Tibial artery (tissue), 4 donors: ENCODE measurements around the gene MKNK2.

Experiments
- DNase-seq, 2 donors: peaks; one replicate each; pipeline ENCODE4 v3.0.0-alpha.2; 2019
- H3K27ac ChIP-seq, 2 donors: fragments of 200-600 bp; sonication (generic) in 1 of 2; 1 replicate in 1 of 2; 2 replicates in 1 of 2; pipeline ENCODE4 v1.5.1; 2018 to 2019; ENCODE audit warnings: mild to moderate bottlenecking in 1 of 2
- H3K27me3 ChIP-seq, 2 donors: fragments of 200-600 bp; sonication (generic) in 1 of 2; one replicate each; pipeline versions ENCODE4 v1.5.1 to v1.6.0; 2016 to 2019
- H3K36me3 ChIP-seq, 3 donors: fragments of 200-600 bp; sonication (generic) in 2 of 3; one replicate each; pipeline ENCODE4 v1.5.1; 2016 to 2019; ENCODE audit warnings: mild to moderate bottlenecking in 2 of 3
- H3K4me1 ChIP-seq, 4 donors: fragments of 200-600 bp; sonication (generic) in 2 of 4; 1 replicate in 3 of 4; 2 replicates in 1 of 4; pipeline ENCODE4 v1.5.1; 2016 to 2019
- H3K4me3 ChIP-seq, 2 donors: fragments of 200-600 bp; sonication (generic) in 1 of 2; 1 replicate in 1 of 2; 2 replicates in 1 of 2; pipeline ENCODE4 v1.5.1; 2018 to 2019; ENCODE audit warnings: mild to moderate bottlenecking in 2 of 2
- H3K9me3 ChIP-seq, 3 donors: fragments of 200-600 bp; sonication (generic) in 1 of 3; one replicate each; pipeline ENCODE4 v1.5.1; 2016 to 2019
- CTCF ChIP-seq, 2 experiments: fragments of 200-600 bp in 1 of 2; fragments of 450-650 bp in 1 of 2; IDR thresholded peaks; one replicate each; pipeline ENCODE4 v1.5.1; 2017 to 2019; ENCODE audit warnings: antibody characterized with exemption in 2 of 2, mild to moderate bottlenecking in 1 of 2, moderate library complexity in 1 of 2
- intact Hi-C: fragments of 100-400 bp; cut with DNase I; formaldehyde crosslinking; loops from one replicate; pipeline ENCODE4 v1.15.0; 2023; ENCODE audit warnings: low total_unique reads

The MKNK2 gene

GRCh38 chr19:2041683-2042484 lies 9.2 kb downstream of the MKNK2 start:
- DNase-seq: peak; percentile 96 to 99
- TF ChIP-seq CTCF (IDR thresholded peaks at IDR 0.05): no peak
- Histone ChIP-seq H3K4me1 (peaks cover 6 to 62% (median 55%) of the 10 kb centered on the region in 4 donors), H3K27ac (peak overlapping the region; percentile 81 to 86), H3K27me3 (no peaks in the 10 kb centered on the region), H3K9me3 (no peaks in the 10 kb centered on the region), H3K36me3 (peaks cover 56 to 87% (median 67%) of the 10 kb centered on the region in 3 donors), H3K4me3 (peak overlapping the region; percentile 40 to 41)
- intact Hi-C loops: no loop called here

GRCh38 chr19:2041433-2041682 lies 9.7 kb downstream of the MKNK2 start:
- H3K27ac ChIP-seq: peak overlapping the region; percentile 81 to 86
- peaks cover 55 to 81% (median 62%) of the 10 kb centered on the region in 3 donors for H3K36me3 ChIP-seq
- H3K27me3 ChIP-seq: no peaks in the 10 kb centered on the region
- no peaks in the 10 kb centered on the region for H3K9me3 ChIP-seq
- DNase-seq: no peak
- TF ChIP-seq CTCF (IDR thresholded peaks at IDR 0.05): no peak
- H3K4me3 ChIP-seq: peak overlapping the region; percentile 40 to 41
- peaks cover 6 to 56% (median 50%) of the 10 kb centered on the region in 4 donors for H3K4me1 ChIP-seq
- intact Hi-C loops: no loop called here

GRCh38 chr19:2040647-2041432 lies 10.2 kb downstream of the MKNK2 start:
- Histone ChIP-seq H3K27ac (peak overlapping the region; percentile 81 to 86), H3K4me1 (peaks cover 6 to 51% (median 45%) of the 10 kb centered on the region in 4 donors), H3K4me3 (no peak overlapping the region), H3K27me3 (no peaks in the 10 kb centered on the region), H3K9me3 (peaks cover 0 to under 1% (median 0%) of the 10 kb centered on the region in 3 donors), H3K36me3 (peaks cover 50 to 76% (median 57%) of the 10 kb centered on the region in 3 donors)
- no peak for TF ChIP-seq CTCF (IDR thresholded peaks at IDR 0.05)
- intact Hi-C loops: no loop called here
- DNase-seq: no peak

GRCh38 chr19:2039959-2040646 lies 10.9 kb downstream of the MKNK2 start:
- Histone ChIP-seq H3K9me3 (peaks cover 0 to 7% (median 0%) of the 10 kb centered on the region in 3 donors), H3K4me1 (peaks cover 6 to 45% (median 38%) of the 10 kb centered on the region in 4 donors), H3K27ac (peak overlapping the region; percentile 81 to 86), H3K36me3 (peaks cover 45 to 69% (median 53%) of the 10 kb centered on the region in 3 donors), H3K4me3 (no peak overlapping the region), H3K27me3 (no peaks in the 10 kb centered on the region)
- DNase-seq: no peak
- intact Hi-C loops: no loop called here
- TF ChIP-seq CTCF (IDR thresholded peaks at IDR 0.05): no peak

- no peaks in the 10 kb centered on the region for H3K27me3 ChIP-seq
- no peak for TF ChIP-seq CTCF (IDR thresholded peaks at IDR 0.05)
- DNase-seq: no peak
- peaks cover 0 to 7% (median 0%) of the 10 kb centered on the region in 3 donors for H3K9me3 ChIP-seq
- no peak overlapping the region for H3K4me3 ChIP-seq
- peak overlapping the region; percentile 34 to 81 for H3K27ac ChIP-seq
- H3K4me1 ChIP-seq: peaks cover 6 to 43% (median 37%) of the 10 kb centered on the region in 4 donors
- intact Hi-C loops: no loop called here
- peaks cover 45 to 61% (median 53%) of the 10 kb centered on the region in 3 donors for H3K36me3 ChIP-seq
Observed at GRCh38 chr19:2039089-2039958, 11.7 kb downstream of the MKNK2 start.
